GM12878 (cell line): ENCODE data around the gene IL18R1. TPM values are rescaled to one million over a fixed set of nuclear protein-coding genes. Genes with fewer than 3 reads are reported as not detected.
A peak's percentile ranks its signal among the peaks of the same experiment; 100 is the strongest.

Experiments used
- ATAC-seq: fragments of 200-7000 bp; cut with Tn5 transposase; 3 replicates; pipeline ENCODE4 v1.9.1; 2020; ENCODE audit warnings: mild to moderate bottlenecking, moderate library complexity
- BruUV-seq: library from RNA; stranded (reverse); fragments of 400-500 nt; replicated peaks from 2 replicates; lab custom pipeline; 2021; lab: Mats Ljungman, UMichigan
- CTCF ChIA-PET: fragments of 300-600 bp; sonication (Branson Sonifier 250); formaldehyde crosslinking; extraction: SDS; loops from one replicate; lab custom pipeline; 2021; ENCODE audit warnings: inconsistent platforms; lab: Yijun Ruan, JAX
- POLR2A ChIA-PET: fragments of 350-600 bp; formaldehyde crosslinking; extraction: SDS; loops from one replicate; lab custom pipeline; 2021; ENCODE audit warnings: inconsistent platforms; lab: Charles Lee
- RAD21 ChIA-PET: fragments of 300-600 bp; sonication (Branson Sonifier 250); formaldehyde crosslinking; loops from one replicate; lab custom pipeline; 2023; ENCODE audit warnings: antibody characterized with exemption; ENCODE audit not compliant: unreplicated experiment; lab: Charles Lee
- SMC1A ChIA-PET: fragments of 300-600 bp; sonication (Branson Sonifier 250); formaldehyde crosslinking; loops from one replicate; lab custom pipeline; 2023; ENCODE audit not compliant: unreplicated experiment, uncharacterized antibody; lab: Charles Lee
- DNase-seq: peaks from one replicate; pipeline ENCODE4 v3.0.0-alpha.2; 2011; ENCODE audit warnings: low read depth, low spot score
- FAIRE-seq: peaks from 3 replicates; lab custom pipeline; 2011; peaks lifted over from hg19 to GRCh38; lab: Jason Lieb, UNC
- H2AFZ ChIP-seq: 2 replicates; pipeline ENCODE4 v1.6.0; 2011; ENCODE audit warnings: low read depth, low read length, control low read depth; ENCODE audit not compliant: control insufficient read depth
- H3K27ac ChIP-seq: 2 replicates; pipeline ENCODE4 v1.5.1; 2011; ENCODE audit warnings: control low read depth; ENCODE audit not compliant: control insufficient read depth, insufficient read depth
- H3K27me3 ChIP-seq, 2 experiments: replicated peaks in 1 of 2; 2 replicates each; pipeline versions ENCODE4 v1.6.0 to v1.6.1; 2011; ENCODE audit warnings: low read length in 1 of 2; ENCODE audit not compliant: control insufficient read depth in 2 of 2, insufficient read depth in 2 of 2
- H3K36me3 ChIP-seq, 2 experiments: 2 replicates each; pipeline ENCODE4 v1.5.1; 2011; ENCODE audit warnings: low read length in 1 of 2; ENCODE audit not compliant: control insufficient read depth in 2 of 2, insufficient read depth in 2 of 2
- H3K4me1 ChIP-seq: 2 replicates; pipeline ENCODE4 v1.6.1; 2011; ENCODE audit warnings: mild to moderate bottlenecking, low read length, moderate library complexity, mixed read lengths; ENCODE audit not compliant: control insufficient read depth, insufficient read depth
- H3K4me2 ChIP-seq: 2 replicates; pipeline ENCODE4 v1.6.0; 2011; ENCODE audit warnings: control low read depth; ENCODE audit not compliant: control insufficient read depth, insufficient read depth
- H3K4me3 ChIP-seq: fragments of 200-600 bp; sonication (generic); 2 replicates; pipeline ENCODE4 v1.5.1; 2016
- H3K79me2 ChIP-seq: 2 replicates; pipeline ENCODE4 v1.6.0; 2011; ENCODE audit warnings: low read length; ENCODE audit not compliant: control insufficient read depth, insufficient read depth
- H3K9ac ChIP-seq: 2 replicates; pipeline ENCODE4 v1.8.0; 2011; ENCODE audit warnings: low read length, control low read depth, mixed read lengths; ENCODE audit not compliant: control insufficient read depth, insufficient read depth
- H3K9me3 ChIP-seq: replicated peaks from 3 replicates; pipeline ENCODE4 v1.5.1; 2011; ENCODE audit warnings: mild to moderate bottlenecking, low read length; ENCODE audit not compliant: control insufficient read depth, insufficient read depth
- H4K20me1 ChIP-seq: 2 replicates; pipeline ENCODE4 v1.6.0; 2011; ENCODE audit not compliant: control insufficient read depth, insufficient read depth
- ATF2 ChIP-seq: IDR thresholded peaks from 2 replicates; pipeline ENCODE4 v1.6.1; 2012; ENCODE audit warnings: low read length, inconsistent platforms
- CBFB ChIP-seq: IDR thresholded peaks from 2 replicates; pipeline ENCODE4 v1.6.1; 2016; ENCODE audit warnings: antibody characterized with exemption, low read depth
- CHD2 ChIP-seq: IDR thresholded peaks from 2 replicates; pipeline ENCODE4 v1.6.1; 2011; ENCODE audit warnings: low read depth, low read length, improper control_type of control experiment, borderline replicate concordance
- CREM ChIP-seq: IDR thresholded peaks from 2 replicates; pipeline ENCODE4 v1.6.1; 2014; ENCODE audit warnings: antibody characterized with exemption, low read depth
- FOS ChIP-seq: IDR thresholded peaks from 3 replicates; pipeline ENCODE4 v1.6.1; 2011; ENCODE audit warnings: borderline replicate concordance; ENCODE audit not compliant: insufficient read length; ENCODE audit errors: extremely low read depth
- JUNB ChIP-seq: IDR thresholded peaks from 2 replicates; pipeline ENCODE4 v1.6.1; 2016; ENCODE audit warnings: antibody characterized with exemption, mild to moderate bottlenecking
- KAT2A ChIP-seq: conservative IDR thresholded peaks from 2 replicates; pipeline ENCODE4 v1.6.1; 2011; ENCODE audit warnings: low read depth, low read length; ENCODE audit not compliant: control insufficient read depth
- PKNOX1 ChIP-seq: fragments of 450-650 bp; IDR thresholded peaks from 2 replicates; pipeline ENCODE4 v1.6.1; 2016; ENCODE audit warnings: mild to moderate bottlenecking
- SRF ChIP-seq, 2 experiments: IDR thresholded peaks; 2 replicates each; pipeline ENCODE4 v1.6.1; 2011; ENCODE audit warnings: low read depth in 2 of 2, low read length in 2 of 2, mild to moderate bottlenecking in 1 of 2, moderate library complexity in 1 of 2
- WGBS: methylation state at CpG from one replicate; pipeline ENCODE4 v1.1.6; 2016; ENCODE audit warnings: low lambda C conversion rate; ENCODE audit not compliant: insufficient replicate concordance, insufficient coverage; ENCODE audit errors: missing lambda C conversion rate; 5-methylcytosine and 5-hydroxymethylcytosine counted together
- in situ Hi-C: fragments of 300-500 bp; cut with MboI; formaldehyde crosslinking; loops from 9 replicates; pipeline ENCODE4 v1.14.3; 2018; ENCODE audit warnings: mixed read lengths
- intact Hi-C: fragments of 100-400 bp; cut with micrococcal nuclease; formaldehyde crosslinking; loops from one replicate; pipeline ENCODE4 v1.14.2; 2022; ENCODE audit not compliant: unreplicated experiment
- polyA plus RNA-seq, 11 experiments: library from polyadenylated mRNA; depleted of rRNA in 4 of 11; unstranded in 6 of 11; stranded (reverse) in 5 of 11; fragments of >200 nt; fragmentation: Nextera tagmentation in 4 of 11; fragmentation: Illumina TruSeq in 1 of 11; extraction: Ambion mirVana in 4 of 11; extraction: Trizol in 1 of 11; gene quantifications; 1 replicate in 1 of 11; 2 replicates in 10 of 11; pipeline versions ENCODE4 v1.2.1 to v1.2.3, GENCODE V29; 2011 to 2016; ENCODE audit warnings: inconsistent platforms in 2 of 11, missing spikeins in 2 of 11, low read depth in 1 of 11
- total RNA-seq, 4 experiments: library from RNA; depleted of rRNA in 3 of 4; stranded (reverse); fragments of >200 nt in 3 of 4; fragmentation: Illumina TruSeq in 1 of 4; extraction: Trizol in 1 of 4; gene quantifications; 2 replicates each; pipeline versions ENCODE4 v1.2.1 to v1.2.3, GENCODE V29; 2013 to 2021
- TF ChIP-seq, protein P1 (sequence below): fragments of 450-650 bp; IDR thresholded peaks from 2 replicates; pipeline ENCODE4 v1.6.1; 2017; ENCODE audit warnings: low read depth, mild to moderate bottlenecking, moderate library complexity

IL18R1 gene
- total and polyA plus RNA-seq, 10 of the 15 experiments (the other 5 are each of a cell fraction or from before 2014, with no cell fraction given) = 3.5 to 15.5 (median 11.1) TPM

- H3K36me3 ChIP-seq = no peaks in the 10 kb centered on the region
- ChIA-PET RAD21 (interaction anchor here (1.7 to 2.4 kb wide), 2 partner anchors 55 to 183 kb away, joined by 8 to 9 read pairs; no protein-coding TSS in a partner anchor), POLR2A (no interaction called here), SMC1A (interaction anchor here (1.0 to 3.5 kb wide), 9 partner anchors 12 to 429 kb away, joined by 3 to 18 read pairs (median 4); no protein-coding TSS in a partner anchor), CTCF (interaction anchor here (0.7 to 2.3 kb wide), 11 partner anchors 10 to 540 kb away, joined by 3 to 7 read pairs (median 3); no protein-coding TSS in a partner anchor)
- intact Hi-C loops = no loop called here
- no peak for FAIRE-seq
- H3K4me3 ChIP-seq = no peak overlapping the region
- no peak overlapping the region for H3K27ac ChIP-seq
- BruUV-seq = no TSS peak
- no peak overlapping the region for H3K9ac ChIP-seq
- no peaks in the 10 kb centered on the region for H3K9me3 ChIP-seq
- 0% methylated on average over 2 of the region's 2 CpGs for WGBS
- H3K79me2 ChIP-seq = no peaks in the 10 kb centered on the region
- DNase-seq = no peak
- no peak for ATAC-seq
- no peak overlapping the region for H3K4me2 ChIP-seq
- H3K27me3 ChIP-seq = no peaks in the 10 kb centered on the region
- no peak overlapping the region for H2AFZ ChIP-seq
- H3K4me1 ChIP-seq = peaks cover 39% of the 10 kb centered on the region
- TF ChIP-seq SRF (IDR thresholded peaks at IDR 0.05; ENCODE audit: low read depth in 2 of 2, low read length in 2 of 2) (no peak), CBFB (no peak), CHD2 (no peak), KAT2A (no peak), JUNB (no peak)
- in situ Hi-C loops = loop anchor here (5.0 kb wide), 1 partner anchor 56 kb away; no protein-coding TSS in a partner anchor
- H4K20me1 ChIP-seq = no peaks in the 10 kb centered on the region
Observed at GRCh38 chr2:102423368-102423767, 67.8 kb downstream of the IL18R1 start.

GRCh38 chr2:102424754-102425153 lies 69.2 kb downstream of the IL18R1 start:
- FAIRE-seq = peak; percentile 94
- no peak overlapping the region for H2AFZ ChIP-seq
- no peak for TF ChIP-seq FOS
- no peak; the same call in 1 of the 2 replicates for TF ChIP-seq ATF2
- peak; percentile 93 for TF ChIP-seq PKNOX1
- TF ChIP-seq, protein P1, sequence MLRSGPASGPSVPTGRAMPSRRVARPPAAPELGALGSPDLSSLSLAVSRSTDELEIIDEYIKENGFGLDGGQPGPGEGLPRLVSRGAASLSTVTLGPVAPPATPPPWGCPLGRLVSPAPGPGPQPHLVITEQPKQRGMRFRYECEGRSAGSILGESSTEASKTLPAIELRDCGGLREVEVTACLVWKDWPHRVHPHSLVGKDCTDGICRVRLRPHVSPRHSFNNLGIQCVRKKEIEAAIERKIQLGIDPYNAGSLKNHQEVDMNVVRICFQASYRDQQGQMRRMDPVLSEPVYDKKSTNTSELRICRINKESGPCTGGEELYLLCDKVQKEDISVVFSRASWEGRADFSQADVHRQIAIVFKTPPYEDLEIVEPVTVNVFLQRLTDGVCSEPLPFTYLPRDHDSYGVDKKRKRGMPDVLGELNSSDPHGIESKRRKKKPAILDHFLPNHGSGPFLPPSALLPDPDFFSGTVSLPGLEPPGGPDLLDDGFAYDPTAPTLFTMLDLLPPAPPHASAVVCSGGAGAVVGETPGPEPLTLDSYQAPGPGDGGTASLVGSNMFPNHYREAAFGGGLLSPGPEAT = 0 out of 2 replicates have a peak, but pooled peaks have one; percentile 26
- peak; percentile 75 for TF ChIP-seq JUNB
- TF ChIP-seq CREM = peak; percentile 48; the same call in 1 of the 2 replicates

More at GRCh38 chr2:102424754-102425153, 69.2 kb downstream of the IL18R1 start:
- H3K9me3 ChIP-seq = no peaks in the 10 kb centered on the region; the same call in 2 of the 3 replicates
- H3K4me1 ChIP-seq = peaks cover 32% of the 10 kb centered on the region
- BruUV-seq = no TSS peak
- H3K9ac ChIP-seq = no peak overlapping the region
- H3K36me3 ChIP-seq = no peaks in the 10 kb centered on the region
- H3K27me3 ChIP-seq = no peaks in the 10 kb centered on the region
- no peaks in the 10 kb centered on the region for H4K20me1 ChIP-seq
- ChIA-PET RAD21 (interaction anchor here (1.7 to 2.4 kb wide), 4 partner anchors 12 to 184 kb away, joined by 5 to 12 read pairs (median 8); no protein-coding TSS in a partner anchor), SMC1A (interaction anchor here (1.0 to 3.5 kb wide), 7 partner anchors 9 to 184 kb away, joined by 3 to 24 read pairs (median 4); no protein-coding TSS in a partner anchor), CTCF (interaction anchor here (0.8 to 2.3 kb wide), 4 partner anchors 10 to 67 kb away, joined by 3 to 7 read pairs (median 3); no protein-coding TSS in a partner anchor), POLR2A (interaction anchor here (0.7 kb wide), 1 partner anchor 11 kb away, joined by 3 read pairs; no protein-coding TSS in a partner anchor)
- no peaks in the 10 kb centered on the region for H3K79me2 ChIP-seq
- no peak overlapping the region for H3K4me3 ChIP-seq
- ATAC-seq (peak; percentile 91), DNase-seq (peak; percentile 61)
- intact Hi-C loops (loop anchor here (2.0 kb wide), 2 partner anchors 20 to 58 kb away; no protein-coding TSS in a partner anchor), in situ Hi-C loops (loop anchor here (5.0 kb wide), 1 partner anchor 57 kb away; no protein-coding TSS in a partner anchor)
- 5% methylated on average over 3 of the region's 3 CpGs for WGBS
- H3K27ac ChIP-seq = peak overlapping the region; percentile 62; the same call in 1 of the 2 replicates
- H3K4me2 ChIP-seq = peak overlapping the region; percentile 59
